ENCODE data around the gene ZNF865. TPM values are rescaled to one million over a fixed set of nuclear protein-coding genes. Genes with fewer than 3 reads are reported as not detected.

ZNF865 gene
- total and polyA plus RNA-seq, 2 of the 8 experiments (the other 6 are each of a cell fraction or from before 2014, with no cell fraction given): 3.5 to 13.6 TPM

DNA sequence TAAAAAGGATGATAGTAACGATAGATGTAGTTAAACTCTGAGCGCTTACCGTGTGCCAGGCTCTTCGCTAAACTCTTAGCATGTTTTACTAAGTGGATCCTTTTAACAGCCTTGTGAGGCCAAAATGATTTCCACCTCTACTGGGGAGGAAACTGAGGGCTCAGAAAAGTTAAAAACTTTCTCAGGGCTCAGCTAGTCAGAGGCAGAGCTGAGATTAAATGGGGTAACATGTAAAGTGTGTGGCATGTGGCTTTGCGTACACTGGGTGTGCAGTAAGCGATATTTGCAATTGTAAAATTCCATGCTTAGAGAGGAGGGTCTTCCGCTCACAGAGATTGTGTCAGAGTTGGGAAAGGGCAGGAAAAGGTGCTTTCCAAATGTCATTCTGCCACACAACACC is 51.1 kb downstream of the ZNF865 start:
- H3K56ac ChIP-seq (replicated peaks; ENCODE audit: insufficient read length, low read depth, low read length): no peak overlapping the region
- POLR2A ChIA-PET (ENCODE audit: partially characterized antibody): interaction anchor here (0.5 to 5.8 kb wide), 15 partner anchors 8 to 462 kb away, joined by 3 to 75 read pairs (median 4); partner anchors contain the start of gene EPN1

More for the DNA sequence above, 51.1 kb downstream of the ZNF865 start:
- Histone ChIP-seq H2BK20ac (ENCODE audit: low read length) (no peak overlapping the region), H4K91ac (replicated peaks; ENCODE audit: insufficient read length, low read length) (no peak overlapping the region), H3K23ac (ENCODE audit: insufficient read length) (no peak overlapping the region), H2BK15ac (ENCODE audit: low read length) (no peak overlapping the region), H4K5ac (ENCODE audit: insufficient read length, low read depth, low read length) (no peak overlapping the region), H3K79me1 (ENCODE audit: low read depth, low read length) (peaks cover 8% of the 10 kb centered on the region; the same call in 1 of the 2 replicates), H3K4me3 (ENCODE audit: extremely low read depth in 1 of 4, insufficient read depth in 2 of 4, low read depth in 3 of 4, low read length in 4 of 4) (peak overlapping the region; percentile 84 to 93 (median 92)), H3K18ac (ENCODE audit: extremely low read depth, low read length) (no peak overlapping the region), H3K79me2 (ENCODE audit: control insufficient read depth in 1 of 2, insufficient read depth in 2 of 2, low read length in 2 of 2) (peaks cover 45 to 58% of the 10 kb centered on the region in 2 experiments), H3K4me2 (ENCODE audit: insufficient read depth in 1 of 2, low read depth in 2 of 2, low read length in 2 of 2) (peak overlapping the region; percentile 81 to 94), H2AK5ac (ENCODE audit: low read depth, low read length) (peak overlapping the region; percentile 46; the same call in 1 of the 2 replicates), H3K14ac (ENCODE audit: insufficient read length) (no peak overlapping the region), H2AFZ (ENCODE audit: low read length) (no peak overlapping the region), H3K4ac (replicated peaks; ENCODE audit: insufficient read length, low read depth, low read length) (no peak overlapping the region), H3K9ac (replicated peaks in 1 of 4; ENCODE audit: extremely low read depth in 1 of 4, low read depth in 3 of 4, low read length in 3 of 4) (peak overlapping the region in 3 of 4 experiments; percentile 98 to 100 (median 99); a peak in 5 of 7 replicates), H3K4me1 (replicated peaks in 1 of 4; ENCODE audit: control insufficient read depth in 3 of 4, insufficient read depth in 4 of 4, low read length in 3 of 4) (peaks cover 3 to 18% (median 10%) of the 10 kb centered on the region in 4 experiments; a peak in 6 of 7 replicates), H3K9me3 (ENCODE audit: insufficient read depth in 2 of 2, low read depth in 1 of 2, low read length in 1 of 2) (no peaks in the 10 kb centered on the region), H2BK120ac (replicated peaks; ENCODE audit: low read depth, low read length) (no peak overlapping the region), H3K36me3 (ENCODE audit: control insufficient read depth in 2 of 4, insufficient read depth in 4 of 4, low read length in 3 of 4) (peaks cover 7 to 16% (median 15%) of the 10 kb centered on the region in 4 experiments; a peak in 6 of 8 replicates), H3K27ac (ENCODE audit: low read depth, low read length) (no peak overlapping the region), H3K23me2 (ENCODE audit: low read depth, low read length) (peaks cover 13% of the 10 kb centered on the region), H3K27me3 (replicated peaks in 1 of 4; ENCODE audit: control insufficient read depth in 3 of 4, extremely low read depth in 1 of 4, insufficient read depth in 3 of 4, low read length in 3 of 4) (no peaks in the 10 kb centered on the region), H4K20me1 (replicated peaks in 1 of 2; ENCODE audit: control insufficient read depth in 1 of 2, insufficient read depth in 2 of 2, low read length in 2 of 2) (peaks cover 23 to 24% of the 10 kb centered on the region in 2 experiments), H2BK5ac (ENCODE audit: low read depth, low read length) (peak overlapping the region; percentile 80; the same call in 1 of the 2 replicates), H4K8ac (ENCODE audit: extremely low read depth, insufficient read depth, low read length) (no peak overlapping the region), H2BK12ac (ENCODE audit: low read depth, low read length) (no peak overlapping the region)
- FAIRE-seq (no peak), DNase-seq (ENCODE audit: low read depth in 1 of 2, low spot score in 2 of 2) (no peak)
- CTCF ChIA-PET (ENCODE audit: partially characterized antibody): interaction anchor here (0.6 to 2.8 kb wide), 5 partner anchors 15 to 477 kb away, joined by 3 to 19 read pairs (median 4); partner anchors contain the start of gene SYT5
- no peak for TF ChIP-seq TAF7 (optimal IDR thresholded peaks at IDR 0.05; ENCODE audit: borderline replicate concordance, low read depth, low read length)
- TF ChIP-seq POLR2A (IDR thresholded peaks at IDR 0.05; ENCODE audit: control extremely low read depth in 1 of 2, low read depth in 2 of 2, low read length in 2 of 2): peak in 1 of 2 experiments; percentile 45; a peak in 1 of 3 replicates
- WGBS, 2 experiments (ENCODE audit: extremely low coverage in 1 of 2, insufficient coverage in 1 of 2, insufficient read length in 1 of 2, insufficient replicate concordance in 2 of 2, low coverage in 1 of 2, low lambda C conversion rate in 2 of 2, missing lambda C conversion rate in 1 of 2): 78% methylated on average over 7 of the region's 7 CpGs; no CpG with 5 or more reads in 1 of the 2 experiments

All from H1 (cell line).